ENCODE data around the gene CMIP. TPM values are rescaled to one million over a fixed set of nuclear protein-coding genes. Genes with fewer than 3 reads are reported as not detected.

The CMIP gene
- total RNA-seq, 4 donors from 2014 or later, result 14.5 to 24.6 (median 21.0) TPM

GRCh38 chr16:81498351-81498750 is 53.7 kb downstream of the CMIP start:
- Histone ChIP-seq H3K27me3 (no peaks in the 10 kb centered on the region), H3K36me3 (no peaks in the 10 kb centered on the region), H3K27ac (replicated peaks in 1 of 4) (no peak overlapping the region), H3K4me1 (peaks cover 29 to 57% (median 52%) of the 10 kb centered on the region in 4 donors), H3K4me3 (no peak overlapping the region), H3K9me3 (no peaks in the 10 kb centered on the region)
- no peak for DNase-seq (ENCODE audit: extremely low spot score)
- intact Hi-C loops (cut with DNase I), result no loop called here
- 98% methylated on average over 11 of the region's 11 CpGs for WGBS
- TF ChIP-seq POLR2A (IDR thresholded peaks at IDR 0.05; ENCODE audit: low read depth), result no peak
- no peak for TF ChIP-seq POLR2AphosphoS5 (IDR thresholded peaks at IDR 0.05)
- TF ChIP-seq, protein P1, sequence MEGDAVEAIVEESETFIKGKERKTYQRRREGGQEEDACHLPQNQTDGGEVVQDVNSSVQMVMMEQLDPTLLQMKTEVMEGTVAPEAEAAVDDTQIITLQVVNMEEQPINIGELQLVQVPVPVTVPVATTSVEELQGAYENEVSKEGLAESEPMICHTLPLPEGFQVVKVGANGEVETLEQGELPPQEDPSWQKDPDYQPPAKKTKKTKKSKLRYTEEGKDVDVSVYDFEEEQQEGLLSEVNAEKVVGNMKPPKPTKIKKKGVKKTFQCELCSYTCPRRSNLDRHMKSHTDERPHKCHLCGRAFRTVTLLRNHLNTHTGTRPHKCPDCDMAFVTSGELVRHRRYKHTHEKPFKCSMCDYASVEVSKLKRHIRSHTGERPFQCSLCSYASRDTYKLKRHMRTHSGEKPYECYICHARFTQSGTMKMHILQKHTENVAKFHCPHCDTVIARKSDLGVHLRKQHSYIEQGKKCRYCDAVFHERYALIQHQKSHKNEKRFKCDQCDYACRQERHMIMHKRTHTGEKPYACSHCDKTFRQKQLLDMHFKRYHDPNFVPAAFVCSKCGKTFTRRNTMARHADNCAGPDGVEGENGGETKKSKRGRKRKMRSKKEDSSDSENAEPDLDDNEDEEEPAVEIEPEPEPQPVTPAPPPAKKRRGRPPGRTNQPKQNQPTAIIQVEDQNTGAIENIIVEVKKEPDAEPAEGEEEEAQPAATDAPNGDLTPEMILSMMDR (IDR thresholded peaks at IDR 0.05), result no peak
- TF ChIP-seq EP300 (IDR thresholded peaks at IDR 0.05), result no peak

- Histone ChIP-seq H3K27ac (replicated peaks in 1 of 4) (no peak overlapping the region), H3K4me3 (no peak overlapping the region), H3K36me3 (no peaks in the 10 kb centered on the region), H3K9me3 (no peaks in the 10 kb centered on the region), H3K27me3 (no peaks in the 10 kb centered on the region), H3K4me1 (peaks cover 20 to 46% (median 40%) of the 10 kb centered on the region in 4 donors)
- DNase-seq (ENCODE audit: extremely low spot score), result no peak
- TF ChIP-seq EP300 (IDR thresholded peaks at IDR 0.05) (no peak), POLR2A (IDR thresholded peaks at IDR 0.05; ENCODE audit: low read depth) (no peak), POLR2AphosphoS5 (IDR thresholded peaks at IDR 0.05) (no peak)
- TF ChIP-seq, protein P1 (IDR thresholded peaks at IDR 0.05), result no peak
- intact Hi-C loops (cut with DNase I), result no loop called here
- 82% methylated on average over 15 of the region's 20 CpGs for WGBS
These were observed 55.2 kb downstream of the CMIP start for GRCh38 chr16:81499576-81500380.

DNA sequence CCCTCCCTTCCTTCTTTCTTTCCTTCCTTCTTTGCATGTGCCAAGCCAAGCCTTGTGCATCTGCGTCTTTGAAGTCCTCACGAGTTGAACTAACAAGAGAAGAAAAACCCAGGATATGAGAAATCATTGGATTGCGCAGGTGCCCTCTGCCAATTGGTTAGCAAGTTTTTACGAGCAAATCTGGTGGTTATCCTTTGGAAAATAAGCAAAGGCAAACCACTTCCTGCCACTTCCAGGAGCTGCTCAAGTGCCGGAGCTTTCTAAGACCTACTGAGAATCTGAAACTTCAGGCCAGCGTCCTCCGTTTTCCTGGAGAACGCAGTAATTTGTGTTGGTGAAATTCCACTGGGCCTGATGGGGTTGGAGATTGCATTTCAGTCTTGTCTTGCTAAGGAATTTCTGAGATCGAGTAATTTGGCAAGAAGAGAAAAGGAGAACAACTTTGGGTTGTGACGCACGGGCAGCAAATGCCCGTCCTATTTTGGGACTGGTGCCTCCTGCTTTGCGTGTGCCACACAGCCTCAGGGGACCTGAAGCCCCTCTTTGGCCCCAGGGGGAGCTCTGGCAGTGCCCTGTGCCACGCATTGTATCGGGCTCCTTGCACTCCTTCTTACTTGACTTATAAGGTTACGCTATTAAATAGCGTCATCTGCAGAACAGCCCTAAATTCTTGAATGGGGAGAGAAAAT is 56.4 kb downstream of the CMIP start:
- no peak for DNase-seq (ENCODE audit: extremely low spot score)
- WGBS, result 86% methylated on average over 17 of the region's 17 CpGs
- H3K27me3 ChIP-seq, result no peaks in the 10 kb centered on the region
- no peak overlapping the region for H3K4me3 ChIP-seq
- intact Hi-C loops (cut with DNase I), result no loop called here
- peaks cover 10 to 38% (median 30%) of the 10 kb centered on the region in 4 donors for H3K4me1 ChIP-seq
- peak overlapping the region; percentile 2 to 34 (median 20) for H3K27ac ChIP-seq (replicated peaks in 1 of 4)
- no peaks in the 10 kb centered on the region for H3K9me3 ChIP-seq
- H3K36me3 ChIP-seq, result no peaks in the 10 kb centered on the region
- TF ChIP-seq, protein P1 (IDR thresholded peaks at IDR 0.05), result no peak
- TF ChIP-seq POLR2AphosphoS5 (IDR thresholded peaks at IDR 0.05), result peak in 1 of 2 donors; percentile 4

DNA sequence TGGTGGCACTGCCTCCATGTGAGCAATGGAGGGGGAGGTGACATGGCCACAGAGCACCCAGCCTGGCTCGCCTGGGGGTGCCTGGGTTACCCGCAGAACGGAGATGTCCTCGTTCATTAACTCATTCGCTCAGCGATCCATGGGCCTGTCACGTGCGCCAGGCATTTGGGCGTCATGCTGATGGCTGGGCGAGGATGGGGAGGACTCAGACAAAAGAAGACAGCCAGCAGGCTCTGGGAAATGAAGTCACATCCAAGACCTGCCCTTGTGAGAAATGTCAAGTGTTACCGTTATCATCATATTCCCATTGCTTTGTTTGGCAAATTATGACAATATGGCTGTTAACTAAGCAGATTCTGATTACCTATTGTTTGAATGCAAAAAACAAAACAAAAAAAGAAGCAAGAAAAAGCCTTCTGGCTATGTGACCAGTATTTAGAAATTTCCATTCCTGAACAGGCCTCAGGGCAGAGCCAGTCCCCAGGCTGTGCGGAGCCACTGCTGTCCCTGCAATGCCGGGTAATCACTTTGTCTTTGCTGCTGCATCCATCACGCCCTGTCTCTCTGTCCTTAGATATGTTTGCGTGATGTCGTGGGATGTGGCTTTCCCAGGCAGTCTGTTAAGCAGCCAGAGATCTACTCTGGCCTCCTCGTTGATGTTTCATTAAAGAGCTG is 57.9 kb downstream of the CMIP start:
- TF ChIP-seq POLR2A (IDR thresholded peaks at IDR 0.05; ENCODE audit: low read depth) (no peak), POLR2AphosphoS5 (IDR thresholded peaks at IDR 0.05) (no peak)
- no peak for DNase-seq (ENCODE audit: extremely low spot score)
- 90% methylated on average over 16 of the region's 17 CpGs for WGBS
- Histone ChIP-seq H3K4me1 (peaks cover 6 to 34% (median 19%) of the 10 kb centered on the region in 4 donors), H3K36me3 (no peaks in the 10 kb centered on the region), H3K27me3 (no peaks in the 10 kb centered on the region), H3K27ac (replicated peaks in 1 of 4) (peak overlapping the region in 1 of 4 donors; percentile 30), H3K4me3 (no peak overlapping the region), H3K9me3 (no peaks in the 10 kb centered on the region)
- intact Hi-C loops (cut with DNase I), result no loop called here

Data from esophagus muscularis mucosa (tissue), 4 donors.